ENCODE data around the gene VPS36.
"Not testable (repeated sequence)": the region's sequence is repeated elsewhere in the genome, so short reads cannot be mapped to it uniquely, and the experiment has no call there.

Gene VPS36

DNA sequence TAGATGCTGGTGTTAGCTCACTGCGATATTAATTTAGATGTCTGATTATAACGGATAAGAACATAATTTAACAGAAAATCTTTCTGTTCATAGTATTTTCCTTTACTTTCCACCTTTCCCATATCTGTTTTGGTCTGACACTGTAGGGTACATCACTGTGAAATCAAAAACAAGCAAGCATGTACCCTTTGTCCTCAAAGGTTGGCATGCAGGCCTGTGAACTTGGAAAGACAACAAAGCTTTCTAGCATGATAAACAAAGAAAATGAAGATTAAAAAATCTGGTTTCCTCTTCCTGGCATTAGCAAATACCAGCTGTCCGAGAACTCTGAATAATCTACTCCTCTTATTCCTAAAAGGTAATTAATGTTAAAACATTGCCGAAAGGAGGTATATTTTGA, 76.0 kb downstream of the VPS36 start:
- no peak for DNase-seq

DNA sequence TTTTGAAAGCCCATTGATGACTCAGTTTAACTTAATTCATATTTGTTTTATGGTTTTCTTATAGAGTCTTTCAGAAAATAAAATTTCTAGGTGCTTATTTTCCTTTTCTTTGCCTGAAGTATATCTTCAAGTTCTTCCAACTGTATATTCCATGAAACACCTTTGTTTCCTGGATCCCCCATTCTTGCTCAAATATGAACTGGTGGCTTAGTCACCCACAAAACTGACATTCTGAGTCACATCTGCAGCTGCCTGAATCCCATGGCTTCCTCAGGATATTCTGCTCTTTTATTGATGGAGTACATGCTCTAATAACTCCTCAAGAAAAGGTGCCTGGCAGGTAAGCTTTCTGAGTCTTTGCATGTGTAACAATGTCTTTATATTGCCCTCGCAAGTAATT, 77.2 kb downstream of the VPS36 start:
- not testable (repeated sequence) for DNase-seq

- no peak for DNase-seq
Observed at GRCh38 chr13:52371736-52372247, 78.6 kb downstream of the VPS36 start.

DNA sequence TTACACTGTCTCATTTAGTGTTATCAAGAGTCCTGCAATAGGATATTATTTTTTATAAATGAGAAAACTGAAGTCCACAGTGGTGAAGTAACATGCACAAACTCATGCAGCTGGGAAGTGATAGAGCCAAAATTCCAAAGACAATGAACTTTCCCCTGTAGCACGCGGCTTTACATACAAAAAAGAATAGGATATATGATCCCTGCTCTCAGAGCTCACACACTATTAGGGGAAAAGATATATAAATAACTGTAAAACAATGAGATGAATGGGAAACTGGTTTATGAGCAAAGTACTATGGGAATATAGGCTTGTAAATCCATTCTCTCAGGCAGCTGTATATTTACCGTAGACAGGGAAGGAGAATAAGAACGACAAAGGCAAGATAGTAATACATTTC, 84.1 kb downstream of the VPS36 start:
- no peak for DNase-seq

Measured in NCI-H1694 treated with DMSO at 0.1 percent for 48 hours (cell line).